Measurements from ENCODE around the gene SH3RF1. TPM values are rescaled to one million over a fixed set of nuclear protein-coding genes. Genes with fewer than 3 reads are reported as not detected.

SH3RF1 gene
- total RNA-seq, 1 experiment from 2014 or later = 59.5 TPM

DNA sequence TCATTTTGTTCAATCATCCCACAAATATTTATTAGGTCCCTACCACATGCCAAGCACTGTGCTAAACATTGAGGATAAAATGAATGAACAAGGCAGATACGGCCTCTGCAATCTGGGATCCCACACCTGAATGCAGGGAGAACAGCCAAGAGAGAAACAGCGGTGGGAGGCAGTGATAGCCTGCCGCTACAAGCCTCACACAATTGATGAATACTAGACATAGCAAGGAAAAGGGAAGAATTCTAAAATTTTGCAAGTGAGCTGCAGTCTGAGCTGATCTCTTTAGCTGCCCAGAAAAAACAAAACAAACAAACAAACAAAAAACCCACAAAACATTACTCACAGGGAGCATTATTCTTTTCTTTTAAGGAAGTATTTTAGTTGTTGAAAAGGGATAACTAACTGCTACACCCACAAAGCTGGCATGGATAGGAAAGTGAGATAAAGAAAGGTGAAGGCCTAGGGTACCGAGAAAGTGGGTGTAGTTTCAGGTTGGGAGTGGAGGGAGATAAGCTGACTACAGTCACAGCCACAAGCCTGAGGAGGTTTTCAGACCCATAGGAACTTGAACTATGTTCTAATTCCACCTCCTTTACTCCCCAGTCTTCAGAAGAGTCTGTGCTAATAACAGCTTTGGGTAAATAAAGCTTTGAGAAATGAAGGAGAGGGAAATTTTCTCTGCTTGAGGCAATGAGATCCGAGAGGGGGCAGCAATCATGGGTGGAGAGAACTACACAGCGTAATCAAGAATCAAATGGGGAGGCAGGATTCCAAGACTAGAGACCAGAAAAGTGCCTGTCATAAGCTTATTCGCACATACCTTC, 85.4 kb downstream of the SH3RF1 start:
- TF ChIP-seq CBX3 (IDR thresholded peaks at IDR 0.05; ENCODE audit: low read depth) (no peak), EZH2phosphoT487 (IDR thresholded peaks at IDR 0.05; ENCODE audit: borderline replicate concordance) (no peak), ZFX (IDR thresholded peaks at IDR 0.05) (no peak), SRF (IDR thresholded peaks at IDR 0.05; ENCODE audit: low read depth) (no peak), FOSL1 (IDR thresholded peaks at IDR 0.05; ENCODE audit: low read depth) (no peak), SP1 (IDR thresholded peaks at IDR 0.05; ENCODE audit: low read depth) (no peak), ZNF274 (IDR thresholded peaks at IDR 0.05; ENCODE audit: low read depth, low read length) (no peak), EGR1 (IDR thresholded peaks at IDR 0.05; ENCODE audit: low read depth) (no peak), RAD21 (IDR thresholded peaks at IDR 0.05; ENCODE audit: low read depth) (no peak), EZH2 (IDR thresholded peaks at IDR 0.05) (no peak)
- TF ChIP-seq, protein P1, sequence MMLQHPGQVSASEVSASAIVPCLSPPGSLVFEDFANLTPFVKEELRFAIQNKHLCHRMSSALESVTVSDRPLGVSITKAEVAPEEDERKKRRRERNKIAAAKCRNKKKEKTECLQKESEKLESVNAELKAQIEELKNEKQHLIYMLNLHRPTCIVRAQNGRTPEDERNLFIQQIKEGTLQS (IDR thresholded peaks at IDR 0.05) = no peak
- TF ChIP-seq, protein P2, sequence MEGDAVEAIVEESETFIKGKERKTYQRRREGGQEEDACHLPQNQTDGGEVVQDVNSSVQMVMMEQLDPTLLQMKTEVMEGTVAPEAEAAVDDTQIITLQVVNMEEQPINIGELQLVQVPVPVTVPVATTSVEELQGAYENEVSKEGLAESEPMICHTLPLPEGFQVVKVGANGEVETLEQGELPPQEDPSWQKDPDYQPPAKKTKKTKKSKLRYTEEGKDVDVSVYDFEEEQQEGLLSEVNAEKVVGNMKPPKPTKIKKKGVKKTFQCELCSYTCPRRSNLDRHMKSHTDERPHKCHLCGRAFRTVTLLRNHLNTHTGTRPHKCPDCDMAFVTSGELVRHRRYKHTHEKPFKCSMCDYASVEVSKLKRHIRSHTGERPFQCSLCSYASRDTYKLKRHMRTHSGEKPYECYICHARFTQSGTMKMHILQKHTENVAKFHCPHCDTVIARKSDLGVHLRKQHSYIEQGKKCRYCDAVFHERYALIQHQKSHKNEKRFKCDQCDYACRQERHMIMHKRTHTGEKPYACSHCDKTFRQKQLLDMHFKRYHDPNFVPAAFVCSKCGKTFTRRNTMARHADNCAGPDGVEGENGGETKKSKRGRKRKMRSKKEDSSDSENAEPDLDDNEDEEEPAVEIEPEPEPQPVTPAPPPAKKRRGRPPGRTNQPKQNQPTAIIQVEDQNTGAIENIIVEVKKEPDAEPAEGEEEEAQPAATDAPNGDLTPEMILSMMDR (IDR thresholded peaks at IDR 0.05 in 2 of 3, conservative IDR thresholded peaks at IDR 0.05 in 1 of 3; ENCODE audit: borderline replicate concordance in 1 of 3, insufficient read depth in 1 of 3, low read depth in 2 of 3, low read length in 2 of 3) = no peak
- no peak overlapping the region for H2AFZ ChIP-seq (ENCODE audit: low read depth, low read length, poor library complexity, severe bottlenecking)
- H3K9ac ChIP-seq (ENCODE audit: low read length) = no peak overlapping the region
- DNase-seq (ENCODE audit: low read depth, low spot score) (no peak), ATAC-seq (no peak)
- ChIA-PET RAD21 (ENCODE audit: low non-redundant PET in 1 of 2, low total read pairs in 2 of 2, uncharacterized antibody in 2 of 2, unreplicated experiment in 2 of 2) (no interaction called here), POLR2A (no interaction called here), CTCF (no interaction called here)
- H4K20me1 ChIP-seq (ENCODE audit: insufficient read depth) = 0 out of 2 replicates have a peak, but pooled peaks cover 3% of the 10 kb centered on the region
- H3K36me3 ChIP-seq (ENCODE audit: control insufficient read depth in 1 of 2, insufficient read depth in 2 of 2, low read length in 2 of 2) = no peaks in the 10 kb centered on the region
- BruUV-seq (replicated peaks) = no TSS peak
- H3K9me3 ChIP-seq (ENCODE audit: control insufficient read depth in 1 of 2, insufficient read depth in 1 of 2, low read depth in 1 of 2, low read length in 2 of 2) = no peaks in the 10 kb centered on the region
- no peak overlapping the region for H3K4me3 ChIP-seq (replicated peaks in 1 of 2; ENCODE audit: low read depth in 1 of 2, low read length in 2 of 2)
- no peaks in the 10 kb centered on the region for H3K27me3 ChIP-seq (ENCODE audit: insufficient read depth, low read length)
- intact Hi-C loops (cut with micrococcal nuclease) = no loop called here
- no peak overlapping the region for H3K4me2 ChIP-seq (ENCODE audit: low read length)
- peaks cover 96% of the 10 kb centered on the region for H3K79me2 ChIP-seq (ENCODE audit: insufficient read depth, low read length)
- H3K27ac ChIP-seq (ENCODE audit: low read depth, low read length) = no peak overlapping the region
- H3K9me2 ChIP-seq (ENCODE audit: insufficient read depth) = no peaks in the 10 kb centered on the region
- peaks cover 7 to 10% of the 10 kb centered on the region in 2 experiments; a peak in 2 of 4 replicates for H3K4me1 ChIP-seq (ENCODE audit: control insufficient read depth in 1 of 2, insufficient read depth in 2 of 2, low read length in 2 of 2)
